ENCODE results near the gene CSF1R. TPM values are rescaled to one million over a fixed set of nuclear protein-coding genes. Genes with fewer than 3 reads are reported as not detected.

The CSF1R gene
- total RNA-seq, 1 experiment from 2014 or later: not detected

GRCh38 chr5:150060471-150060870 lies 25.9 kb downstream of the CSF1R start:
- no peak for TF ChIP-seq CTCF (conservative IDR thresholded peaks at IDR 0.05; ENCODE audit: low read depth, low read length)
- no peak for TF ChIP-seq EZH2 (IDR thresholded peaks at IDR 0.05; ENCODE audit: borderline replicate concordance, low read depth, low read length, poor library complexity, severe bottlenecking)
- H3K4me1 ChIP-seq (ENCODE audit: insufficient read depth, low read length, poor library complexity, severe bottlenecking): no peaks in the 10 kb centered on the region
- no peaks in the 10 kb centered on the region for H3K27me3 ChIP-seq (replicated peaks; ENCODE audit: insufficient read depth, low read depth, low read length, poor library complexity)
- ChIA-PET POLR2A (ENCODE audit: low non-redundant PET) (no interaction called here), CTCF (no interaction called here)
- DNase-seq (ENCODE audit: low spot score): no peak
- H3K27ac ChIP-seq (ENCODE audit: low read depth, low read length, poor library complexity, severe bottlenecking): no peak overlapping the region
- H3K9me3 ChIP-seq (ENCODE audit: low read depth, low read length, poor library complexity, severe bottlenecking): no peaks in the 10 kb centered on the region
- intact Hi-C loops (cut with micrococcal nuclease; ENCODE audit: unreplicated experiment): no loop called here
- no peak overlapping the region for H3K4me3 ChIP-seq (ENCODE audit: low read depth, low read length, poor library complexity, severe bottlenecking)
- no peaks in the 10 kb centered on the region for H3K36me3 ChIP-seq (ENCODE audit: insufficient read depth, low read length, poor library complexity, severe bottlenecking)
- BruUV-seq (replicated peaks): no TSS peak

DNA sequence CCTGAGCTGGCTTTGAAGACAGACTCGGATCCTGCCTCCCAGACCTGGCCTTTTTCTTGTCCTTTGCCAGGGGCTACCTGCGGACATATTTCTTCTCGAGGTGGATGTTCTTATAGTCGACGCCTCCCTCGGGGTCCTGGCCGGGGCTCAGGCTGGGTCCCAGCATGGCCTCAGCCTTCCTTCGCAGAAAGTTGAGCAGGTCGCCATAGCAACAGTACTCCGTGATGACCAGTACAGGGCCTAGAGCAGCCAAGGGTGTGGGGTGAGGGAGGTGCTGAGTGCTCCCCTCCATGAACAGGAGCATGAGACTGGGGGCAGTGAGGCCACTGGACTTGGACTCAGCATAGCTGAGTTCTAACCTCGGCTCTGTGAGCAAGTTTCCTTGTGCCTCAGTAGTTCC lies 26.7 kb downstream of the CSF1R start:
- BruUV-seq (replicated peaks): no TSS peak
- no peaks in the 10 kb centered on the region for H3K27me3 ChIP-seq (replicated peaks; ENCODE audit: insufficient read depth, low read depth, low read length, poor library complexity)
- no peak overlapping the region for H3K27ac ChIP-seq (ENCODE audit: low read depth, low read length, poor library complexity, severe bottlenecking)
- no peaks in the 10 kb centered on the region for H3K4me1 ChIP-seq (ENCODE audit: insufficient read depth, low read length, poor library complexity, severe bottlenecking)
- H3K4me3 ChIP-seq (ENCODE audit: low read depth, low read length, poor library complexity, severe bottlenecking): no peak overlapping the region
- CTCF ChIA-PET: no interaction called here
- DNase-seq (ENCODE audit: low spot score): no peak
- intact Hi-C loops (cut with micrococcal nuclease; ENCODE audit: unreplicated experiment): no loop called here
- TF ChIP-seq CTCF (conservative IDR thresholded peaks at IDR 0.05; ENCODE audit: low read depth, low read length) (no peak), EZH2 (IDR thresholded peaks at IDR 0.05; ENCODE audit: borderline replicate concordance, low read depth, low read length, poor library complexity, severe bottlenecking) (no peak)
- peaks cover 5% of the 10 kb centered on the region for H3K36me3 ChIP-seq (ENCODE audit: insufficient read depth, low read length, poor library complexity, severe bottlenecking)
- no peaks in the 10 kb centered on the region for H3K9me3 ChIP-seq (ENCODE audit: low read depth, low read length, poor library complexity, severe bottlenecking)
- POLR2A ChIA-PET (ENCODE audit: low non-redundant PET): no interaction called here

GRCh38 chr5:150058480-150059126 lies 27.8 kb downstream of the CSF1R start:
- intact Hi-C loops (cut with micrococcal nuclease; ENCODE audit: unreplicated experiment): no loop called here
- peaks cover 15% of the 10 kb centered on the region for H3K36me3 ChIP-seq (ENCODE audit: insufficient read depth, low read length, poor library complexity, severe bottlenecking)
- no peak overlapping the region for H3K27ac ChIP-seq (ENCODE audit: low read depth, low read length, poor library complexity, severe bottlenecking)
- BruUV-seq (replicated peaks): no TSS peak
- H3K4me1 ChIP-seq (ENCODE audit: insufficient read depth, low read length, poor library complexity, severe bottlenecking): no peaks in the 10 kb centered on the region
- ChIA-PET POLR2A (ENCODE audit: low non-redundant PET) (no interaction called here), CTCF (no interaction called here)
- TF ChIP-seq CTCF (conservative IDR thresholded peaks at IDR 0.05; ENCODE audit: low read depth, low read length) (no peak), EZH2 (IDR thresholded peaks at IDR 0.05; ENCODE audit: borderline replicate concordance, low read depth, low read length, poor library complexity, severe bottlenecking) (no peak)
- no peaks in the 10 kb centered on the region for H3K9me3 ChIP-seq (ENCODE audit: low read depth, low read length, poor library complexity, severe bottlenecking)
- DNase-seq (ENCODE audit: low spot score): peak; percentile 30
- H3K4me3 ChIP-seq (ENCODE audit: low read depth, low read length, poor library complexity, severe bottlenecking): no peak overlapping the region
- no peaks in the 10 kb centered on the region for H3K27me3 ChIP-seq (replicated peaks; ENCODE audit: insufficient read depth, low read depth, low read length, poor library complexity)
